ENCODE measurements around the gene ROM1.
A peak's percentile ranks its signal among the peaks of the same experiment; 100 is the strongest.
"Not testable (repeated sequence)": the region's sequence is repeated elsewhere in the genome, so short reads cannot be mapped to it uniquely, and the experiment has no call there.

The ROM1 gene

DNA sequence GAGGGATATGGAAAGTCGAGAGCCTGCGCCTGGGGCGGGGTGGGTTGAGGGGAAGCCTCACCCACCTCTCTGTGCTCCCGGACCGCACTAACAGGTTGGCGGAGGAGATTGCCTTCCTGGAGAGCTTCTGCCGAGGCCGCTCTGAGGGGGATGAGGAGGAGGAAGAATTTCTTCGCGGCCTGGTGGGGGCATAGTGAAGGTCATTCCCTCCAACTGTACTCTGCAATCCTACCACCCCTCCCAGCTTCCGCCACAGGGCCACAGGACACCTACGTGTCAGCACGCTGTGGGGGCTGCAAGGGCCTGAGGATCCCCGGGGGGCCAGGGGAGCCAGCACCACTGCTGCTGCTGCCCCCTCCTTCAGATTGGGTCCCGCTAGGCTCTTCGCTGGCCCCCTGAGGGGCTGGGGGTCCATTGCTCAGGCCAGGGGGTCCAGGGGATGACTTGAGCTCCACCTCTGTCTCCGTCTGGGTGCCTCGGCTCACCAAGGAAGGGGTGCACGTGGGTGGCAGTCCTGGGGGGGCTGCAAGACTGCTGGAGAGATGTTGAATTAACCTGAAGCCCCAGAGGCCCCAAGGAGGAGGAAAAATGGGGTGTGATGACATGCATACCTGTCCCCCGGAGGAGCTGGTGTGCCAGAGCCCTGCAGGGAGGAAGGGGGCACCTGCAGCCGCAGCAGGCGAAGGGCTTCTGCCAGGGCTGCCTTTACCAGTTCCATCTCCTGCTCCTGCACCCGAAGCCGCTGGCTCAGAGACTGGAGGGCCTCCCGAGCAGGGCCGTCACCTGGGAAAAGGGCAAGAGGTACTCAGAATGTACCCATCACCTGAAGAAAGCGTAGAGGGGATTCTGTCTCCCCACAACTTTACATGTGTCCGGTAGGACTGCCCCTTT, 2.0 kb upstream of the ROM1 start:
- DNase-seq = no peak

DNA sequence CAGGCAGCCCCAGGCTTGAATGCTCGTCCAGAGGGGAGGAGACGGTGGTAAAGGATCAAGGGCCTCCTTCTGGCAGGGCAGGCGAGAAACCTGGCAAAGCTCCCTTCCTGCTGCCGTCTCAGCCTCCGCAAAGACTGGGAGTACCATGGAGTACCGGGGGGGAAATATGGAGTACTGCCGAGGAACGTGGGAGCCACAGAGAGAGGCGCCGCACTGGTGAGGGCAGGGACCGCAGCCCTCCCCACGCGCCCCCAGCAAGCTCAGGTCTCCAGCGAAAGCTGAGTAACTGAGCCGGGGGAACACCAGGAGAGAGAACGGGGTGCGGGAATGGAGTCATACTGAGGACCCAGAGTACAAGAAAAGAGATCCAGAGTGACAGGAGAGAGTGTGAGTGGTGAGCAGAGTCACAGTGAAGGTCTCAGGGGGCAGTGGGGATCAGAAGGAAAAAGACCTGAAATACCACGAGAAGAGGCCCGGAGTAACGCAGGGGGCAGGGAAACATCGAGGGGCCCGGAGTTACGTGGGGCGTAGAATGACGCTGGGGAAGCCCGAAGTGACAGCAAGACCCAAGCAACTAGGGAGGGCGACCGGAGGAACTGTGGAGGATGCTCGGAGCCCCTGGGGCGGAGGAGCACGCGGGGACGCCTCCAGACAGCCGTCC, 1.2 kb upstream of the ROM1 start:
- peak; percentile 83 for DNase-seq

DNA sequence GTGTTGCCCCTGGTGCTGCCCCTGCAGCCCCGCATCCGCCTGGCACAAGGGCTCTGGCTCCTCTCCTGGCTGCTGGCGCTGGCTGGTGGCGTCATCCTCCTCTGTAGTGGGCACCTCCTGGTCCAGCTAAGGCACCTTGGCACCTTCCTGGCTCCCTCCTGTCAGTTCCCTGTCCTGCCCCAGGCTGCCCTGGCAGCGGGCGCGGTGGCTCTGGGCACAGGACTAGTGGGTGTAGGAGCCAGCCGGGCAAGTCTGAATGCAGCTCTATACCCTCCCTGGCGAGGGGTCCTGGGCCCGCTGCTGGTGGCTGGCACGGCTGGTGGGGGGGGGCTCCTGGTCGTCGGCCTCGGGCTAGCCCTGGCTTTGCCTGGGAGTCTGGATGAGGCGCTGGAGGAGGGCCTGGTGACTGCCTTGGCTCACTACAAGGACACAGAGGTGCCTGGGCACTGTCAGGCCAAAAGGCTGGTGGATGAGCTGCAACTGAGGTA, 278 bp downstream of the ROM1 start:
- no peak for DNase-seq

DNA sequence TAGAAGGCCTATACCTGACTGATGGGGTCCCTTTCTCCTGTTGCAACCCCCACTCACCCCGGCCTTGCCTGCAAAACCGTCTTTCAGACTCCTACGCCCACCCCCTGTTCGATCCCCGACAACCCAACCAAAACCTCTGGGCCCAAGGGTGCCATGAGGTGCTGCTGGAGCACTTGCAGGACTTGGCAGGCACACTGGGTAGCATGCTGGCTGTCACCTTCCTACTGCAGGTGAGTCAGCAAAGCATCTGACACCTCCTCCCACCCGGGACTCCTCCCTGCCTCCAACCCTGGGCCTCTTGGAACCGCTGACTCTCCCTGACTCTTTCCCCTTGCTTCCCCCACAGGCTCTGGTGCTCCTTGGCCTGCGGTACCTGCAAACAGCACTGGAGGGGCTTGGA, 1.2 kb downstream of the ROM1 start:
- no peak for DNase-seq

DNA sequence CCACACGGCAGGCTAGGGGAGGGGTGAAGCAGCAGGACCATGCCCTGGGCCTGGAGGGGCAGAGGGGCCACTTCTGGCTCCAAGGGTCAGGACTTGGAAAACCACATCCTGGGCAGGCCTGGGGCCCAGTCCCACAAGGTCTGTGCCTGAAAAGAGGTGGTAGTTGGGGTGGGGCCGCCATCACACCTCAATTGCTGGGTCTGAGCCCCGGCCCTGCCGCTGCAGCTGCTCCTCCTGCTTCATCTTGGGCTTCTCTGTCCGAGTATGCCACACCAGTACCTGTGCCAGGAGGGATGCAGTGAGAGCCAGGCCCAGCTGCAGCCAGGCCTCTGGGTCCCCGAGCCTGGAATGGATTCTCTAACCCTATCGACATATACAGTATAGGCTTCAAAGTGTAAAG, 2.5 kb downstream of the ROM1 start:
- no peak for DNase-seq

DNA sequence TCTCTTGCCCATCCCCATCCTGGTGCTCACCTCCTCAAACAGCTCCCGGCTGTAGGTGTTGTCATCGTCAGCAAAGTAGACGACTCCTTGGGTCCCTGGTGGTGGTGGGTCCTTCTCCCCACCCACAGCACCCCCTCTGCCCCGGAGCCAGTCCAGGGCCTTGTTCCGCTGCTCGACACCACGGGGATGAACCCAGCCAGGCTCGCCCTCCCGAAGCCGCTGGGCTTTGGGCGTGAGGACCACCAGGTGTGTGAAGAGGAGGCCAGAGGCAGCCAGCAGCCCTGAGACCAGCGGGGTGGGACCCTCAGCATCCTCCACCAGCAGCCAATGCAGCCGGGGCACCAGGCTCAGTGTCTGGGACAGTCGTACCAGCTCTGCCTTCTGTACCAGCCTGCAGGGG, 3.9 kb downstream of the ROM1 start:
- DNase-seq = not testable (repeated sequence)

DNA sequence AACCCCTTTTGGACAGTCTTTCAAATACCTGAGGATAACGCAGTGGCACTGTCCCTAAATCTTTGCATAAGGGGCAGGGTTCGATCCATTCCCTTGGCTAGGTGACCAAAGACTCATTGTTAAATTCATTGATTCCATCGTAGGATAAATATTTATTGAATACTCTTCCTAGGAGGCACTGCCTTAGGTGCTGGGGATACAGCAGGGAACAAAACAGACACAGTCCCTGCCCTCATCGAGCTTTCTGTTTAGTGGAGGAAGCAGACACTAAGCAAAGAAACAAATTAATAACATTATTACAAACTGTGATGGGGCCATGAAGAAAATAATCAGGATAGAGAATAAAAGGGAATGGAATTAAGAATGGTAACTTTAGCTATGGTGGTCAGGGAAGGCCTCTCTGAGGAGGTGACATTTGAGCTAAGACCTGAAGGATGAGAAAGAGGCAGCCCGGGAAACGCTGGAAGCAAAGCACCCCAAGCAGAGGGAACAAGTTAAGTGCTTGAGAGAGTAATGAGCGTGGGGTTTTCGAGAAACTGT, 8.0 kb downstream of the ROM1 start:
- DNase-seq = no peak

DNA sequence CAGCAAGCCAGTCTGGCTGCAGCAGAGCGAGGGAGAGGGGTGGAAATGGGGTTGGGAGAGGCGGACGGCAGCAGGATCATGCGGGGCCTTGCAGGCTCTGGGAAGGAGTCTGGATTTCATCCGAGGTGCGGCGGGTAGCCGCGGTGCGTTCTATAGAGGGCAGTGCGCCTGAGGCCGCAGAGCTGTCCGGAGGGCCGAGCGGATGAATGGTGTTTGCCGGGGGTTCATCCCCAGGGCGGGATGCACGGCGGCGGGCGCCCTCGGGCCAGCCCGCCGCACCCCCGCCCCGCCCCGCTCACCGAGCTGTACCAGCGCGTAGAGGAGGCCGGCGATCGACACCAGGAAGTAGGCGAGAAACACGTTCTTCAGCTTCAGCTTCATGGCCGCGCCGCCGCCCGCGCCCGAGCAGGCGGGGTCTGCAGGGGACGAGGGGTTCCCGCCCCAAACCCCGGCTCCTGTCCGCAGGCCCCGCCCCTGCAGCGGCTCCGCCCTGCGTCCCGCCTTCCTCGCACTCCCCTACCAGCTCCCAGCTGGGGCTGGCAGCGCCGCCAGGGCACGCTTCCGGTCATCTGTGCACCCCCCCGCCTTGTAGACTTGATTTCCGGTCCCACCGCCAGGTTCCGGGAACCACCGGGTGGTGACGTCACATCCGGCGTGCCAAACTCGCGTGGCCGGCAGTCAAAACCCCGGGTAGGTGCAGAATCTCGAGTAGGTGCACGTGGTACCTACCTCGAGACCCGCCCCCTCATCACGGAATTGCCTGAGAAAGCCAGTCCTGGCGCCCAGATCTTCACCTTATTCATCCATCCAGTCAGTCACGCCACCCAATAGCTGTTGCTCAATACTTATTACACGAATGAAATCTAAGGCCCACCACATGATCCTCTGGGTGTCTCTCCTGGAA, 8.8 kb downstream of the ROM1 start, which contains the start of gene B3GAT3:
Gene B3GAT3, minus strand, starts transcription at position 420 of the 904 bp plus-strand sequence. Its CDS starts 39 bp downstream, at position 381.
- peak; percentile 98 for DNase-seq

DNA sequence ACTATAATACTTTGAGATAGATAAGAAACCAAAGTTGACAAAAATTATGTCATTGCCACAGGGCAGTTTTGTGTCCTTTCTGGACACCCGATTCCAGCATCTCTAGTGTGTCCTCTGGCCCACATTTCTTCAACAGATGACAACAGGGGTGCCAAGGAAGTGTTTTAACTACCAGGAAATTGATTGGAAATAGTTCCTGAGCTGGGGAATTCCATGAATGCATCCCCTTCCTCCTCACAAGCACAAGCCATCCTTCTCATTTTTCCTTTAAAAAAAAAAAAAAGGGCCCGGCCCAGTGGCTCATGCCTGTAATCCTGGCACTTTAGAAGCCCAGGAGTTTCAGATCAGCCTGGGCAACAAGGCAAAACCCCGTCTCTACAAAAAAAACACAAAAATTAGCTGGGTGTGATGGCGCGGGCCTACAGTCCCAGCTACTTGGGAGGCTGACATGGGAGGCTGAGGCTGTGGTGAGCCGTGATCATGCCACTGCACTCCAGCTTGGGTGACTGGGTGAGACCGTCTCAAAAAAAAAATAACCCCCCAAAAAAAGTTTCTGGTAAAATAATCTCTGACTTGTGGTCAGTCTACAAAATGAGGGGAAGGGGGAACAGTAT, 9.5 kb downstream of the ROM1 start:
- no peak for DNase-seq

DNA sequence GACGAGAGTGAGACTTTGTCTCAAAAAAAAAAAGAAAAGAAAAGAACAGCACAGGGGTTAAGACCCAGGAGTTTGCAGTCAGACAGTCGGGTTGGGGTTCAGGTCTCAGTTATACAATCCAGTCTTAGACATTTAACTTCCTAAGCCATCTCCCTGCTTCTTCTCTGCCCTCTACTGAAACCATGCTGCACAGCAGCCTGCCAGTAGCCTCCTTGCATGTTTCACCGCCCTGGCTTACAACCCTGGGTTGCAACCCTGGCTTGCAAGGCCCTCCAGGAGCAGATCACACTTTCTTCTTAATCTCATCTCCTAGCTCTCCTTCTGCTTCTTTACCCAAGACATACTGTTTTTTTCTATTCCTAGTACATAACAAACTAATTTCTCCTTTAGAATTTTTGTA, 14.7 kb downstream of the ROM1 start:
- no peak for DNase-seq

DNA sequence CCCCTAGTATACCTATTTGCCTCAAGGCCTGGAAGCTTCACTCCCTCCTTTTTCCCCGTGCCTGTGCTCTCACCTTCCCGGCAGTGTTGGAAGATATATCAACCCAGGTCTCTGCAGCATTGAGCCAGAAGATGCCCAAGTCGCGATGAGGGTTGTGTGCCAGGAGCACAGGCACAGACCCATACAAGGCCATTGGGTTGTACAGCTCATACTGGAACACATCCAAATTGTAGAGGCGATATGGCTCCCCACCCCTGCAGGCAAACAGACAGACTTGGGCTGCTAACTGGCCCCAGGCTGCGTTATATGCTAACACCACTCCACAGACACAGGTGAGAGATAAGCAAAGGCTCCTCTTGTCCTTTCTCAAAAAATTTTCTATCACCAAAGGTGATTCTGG, 19.4 kb downstream of the ROM1 start:
- DNase-seq = no peak

DNA sequence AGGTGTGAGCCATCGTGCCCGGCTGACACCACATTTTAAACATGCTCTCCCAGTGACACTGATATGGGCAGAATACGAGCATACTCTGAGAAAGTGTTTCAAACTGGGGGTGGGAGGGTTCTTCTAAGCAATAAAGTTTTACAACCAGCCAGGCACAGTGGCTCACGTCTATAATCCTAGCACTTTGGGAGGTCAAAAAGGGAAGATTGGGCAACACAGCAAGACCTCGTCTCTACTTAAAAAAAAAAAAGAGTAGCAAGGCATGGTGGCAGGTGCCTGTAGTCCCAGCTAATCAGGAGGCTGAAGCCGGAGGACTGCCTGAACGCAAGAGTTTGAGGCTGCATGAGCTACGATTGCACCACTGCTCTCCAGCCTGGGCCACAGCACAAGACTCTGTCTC, 31.2 kb downstream of the ROM1 start:
- no peak for DNase-seq

DNA sequence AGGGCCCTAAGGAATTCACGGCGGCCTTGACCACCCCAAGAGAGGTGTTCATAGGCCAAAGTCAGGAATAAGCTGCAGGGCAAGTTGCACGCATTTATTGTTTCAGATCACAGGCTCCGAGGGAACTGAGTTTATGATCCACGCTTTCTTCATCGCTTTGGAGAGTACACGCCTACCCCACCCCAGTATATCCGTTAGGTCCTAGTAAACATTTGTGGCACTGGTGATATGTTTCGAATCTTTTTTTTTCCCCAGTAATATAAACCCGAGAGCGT, 32.6 kb downstream of the ROM1 start:
- DNase-seq = no peak

DNA sequence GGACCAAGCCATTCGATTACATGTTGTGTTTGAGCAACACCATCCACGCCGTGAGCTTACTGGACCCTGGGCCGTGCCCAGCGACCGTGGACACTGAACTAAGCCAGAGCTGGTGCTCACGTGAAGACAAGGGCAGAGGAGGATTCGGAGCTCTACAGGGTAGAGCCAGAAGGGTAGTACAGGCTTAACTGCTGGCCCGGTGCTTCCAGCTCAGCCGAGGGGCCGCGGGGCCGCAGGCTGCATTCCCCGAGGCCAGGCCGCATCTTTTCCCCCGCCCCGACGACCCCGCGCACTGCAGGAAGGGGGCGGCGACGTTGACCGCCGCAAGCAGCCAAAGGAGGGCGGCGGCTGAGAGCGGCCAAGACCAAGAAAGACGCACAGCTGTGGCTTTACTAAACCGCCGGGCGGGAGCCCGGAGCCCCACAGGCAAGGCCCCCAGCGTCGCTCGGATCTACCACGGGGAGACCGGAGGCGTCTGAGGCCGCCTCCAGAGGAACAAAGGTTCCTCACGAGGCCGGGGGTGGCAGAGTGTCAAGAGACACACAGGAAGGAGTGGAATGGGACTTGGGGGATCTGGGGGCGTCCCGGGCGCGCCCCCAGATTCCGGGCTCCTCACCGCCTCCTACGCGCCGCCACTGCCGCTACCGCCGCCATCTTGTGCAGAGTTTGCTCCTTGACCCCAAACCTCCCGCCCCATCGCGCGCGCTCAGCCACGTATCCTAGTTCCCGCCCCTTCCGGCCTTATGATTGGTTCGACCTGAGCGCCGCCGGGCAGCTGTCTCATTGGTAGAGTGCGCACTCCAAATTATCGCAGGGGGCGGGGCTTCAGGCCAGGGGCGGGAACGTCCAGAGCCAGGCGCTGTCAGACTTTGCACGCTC, 33.1 kb downstream of the ROM1 start, which contains the start of gene GANAB:
Gene GANAB, minus strand, starts transcription at position 668 of the 879 bp plus-strand sequence. Its CDS starts 14 bp downstream, at position 654.
- DNase-seq = peak; percentile 99

DNA sequence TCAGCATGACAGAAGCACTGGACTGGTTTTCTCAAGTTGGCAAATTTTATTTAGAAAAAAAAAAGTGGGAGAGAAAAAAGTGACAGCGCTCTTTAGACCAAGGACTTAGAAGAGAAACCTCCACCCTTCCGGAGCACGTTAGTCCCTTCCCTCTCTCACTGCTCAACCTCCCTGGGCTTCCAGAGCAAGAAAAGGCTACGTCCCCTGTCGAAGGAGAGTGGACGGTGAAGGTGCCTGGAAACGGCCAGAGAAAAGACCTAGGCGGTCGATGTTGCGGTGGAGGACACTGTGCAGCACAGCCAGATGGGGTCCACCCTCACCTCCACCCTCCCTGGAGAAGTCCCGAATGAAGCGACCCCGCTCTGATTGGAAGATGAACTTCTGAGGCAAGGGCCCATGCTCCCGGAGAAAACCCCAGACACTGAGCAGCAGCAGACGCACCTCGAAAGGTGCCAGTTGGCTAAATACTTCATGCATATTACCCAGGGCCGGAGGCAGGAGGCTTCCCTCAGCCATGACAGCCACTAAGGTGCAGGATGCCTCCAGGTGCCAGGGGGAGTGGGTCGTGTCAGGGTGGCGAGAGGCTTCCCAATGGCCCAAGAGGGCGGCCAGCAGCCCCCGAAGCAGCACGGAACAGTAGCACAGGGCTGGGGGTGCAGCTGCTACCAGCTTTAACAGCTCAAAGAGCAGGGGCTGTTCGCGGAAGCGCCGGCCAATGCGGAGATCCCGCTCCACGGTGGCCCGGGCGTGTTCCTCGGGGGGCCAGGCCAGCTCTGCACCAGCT, 34.0 kb downstream of the ROM1 start:
- no peak for DNase-seq

DNA sequence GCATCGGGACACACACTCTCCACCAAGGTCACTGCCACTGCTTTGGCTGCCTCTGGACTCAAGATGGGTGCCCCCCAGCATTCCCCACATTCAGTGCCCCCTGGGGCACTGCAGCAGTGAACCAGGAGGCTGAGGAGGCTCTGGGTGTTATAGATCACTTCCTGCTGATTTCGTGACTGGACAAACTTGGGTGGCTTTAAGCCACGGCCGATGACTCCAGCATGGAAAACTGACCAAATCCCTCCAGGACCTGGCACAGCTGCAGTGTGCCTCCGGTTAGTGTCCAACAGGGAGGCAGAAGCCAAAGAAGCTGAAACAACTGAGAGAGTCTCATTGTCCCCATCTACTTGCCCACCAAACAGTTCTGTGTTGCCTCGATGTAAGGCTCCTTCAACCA, 34.5 kb downstream of the ROM1 start:
- DNase-seq = no peak

DNA sequence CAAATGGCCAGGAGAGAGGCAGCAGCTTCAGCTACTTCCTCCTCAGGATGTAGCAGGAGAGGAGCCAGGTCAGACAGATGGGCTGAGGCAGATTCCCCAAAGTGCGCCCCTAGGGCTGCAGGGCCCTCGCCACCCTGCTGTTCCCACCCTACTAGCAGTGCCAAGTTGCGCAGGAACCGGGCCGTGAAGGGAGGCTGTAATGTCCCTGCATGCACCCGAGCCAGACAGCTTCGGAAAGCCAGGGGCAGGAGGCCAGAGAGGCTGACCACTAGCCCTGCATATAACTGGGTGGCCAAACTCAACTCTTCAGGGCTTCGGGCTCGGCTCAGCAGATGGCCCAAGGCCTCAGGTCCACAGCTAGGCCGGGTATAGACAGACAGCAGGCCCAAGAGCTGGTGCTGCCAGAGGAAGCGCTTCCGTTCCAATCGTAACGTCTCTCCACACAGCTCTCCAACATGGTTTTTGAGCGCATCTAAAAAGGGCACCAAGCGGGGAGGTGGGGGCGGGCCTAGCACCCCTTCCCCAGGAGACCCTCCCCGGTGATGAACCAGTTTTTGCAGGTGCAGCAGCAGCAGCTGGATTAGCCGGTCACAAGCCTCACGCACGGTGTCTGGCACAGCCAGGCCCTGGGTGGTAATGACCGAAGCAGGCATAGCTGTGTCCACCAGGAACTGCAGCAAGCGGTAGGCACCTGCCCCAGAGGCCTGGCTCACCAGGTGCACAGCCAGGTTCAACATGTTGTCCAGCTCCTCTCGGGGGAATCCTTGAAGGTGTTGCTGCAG, 35.3 kb downstream of the ROM1 start:
- DNase-seq = no peak

DNA sequence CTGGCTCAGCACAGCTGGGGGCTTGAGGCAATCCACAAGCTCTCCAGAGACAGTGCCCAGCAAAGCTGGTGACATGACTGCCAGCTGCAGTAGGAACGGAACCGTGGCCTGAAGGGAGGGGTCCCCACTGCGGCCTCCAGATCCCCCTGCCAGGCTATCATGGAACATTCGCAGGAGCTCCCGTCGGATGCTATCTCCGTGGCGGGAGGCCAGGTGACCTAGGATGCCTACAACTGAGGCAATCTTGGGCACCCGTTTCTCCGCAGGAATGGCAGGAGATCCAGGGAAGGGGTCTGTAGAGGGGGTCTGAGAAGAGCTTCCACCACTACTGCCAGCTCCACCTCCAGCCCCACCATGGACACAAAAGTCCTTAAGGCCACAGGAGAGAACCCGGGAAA, 35.9 kb downstream of the ROM1 start:
- no peak for DNase-seq

DNA sequence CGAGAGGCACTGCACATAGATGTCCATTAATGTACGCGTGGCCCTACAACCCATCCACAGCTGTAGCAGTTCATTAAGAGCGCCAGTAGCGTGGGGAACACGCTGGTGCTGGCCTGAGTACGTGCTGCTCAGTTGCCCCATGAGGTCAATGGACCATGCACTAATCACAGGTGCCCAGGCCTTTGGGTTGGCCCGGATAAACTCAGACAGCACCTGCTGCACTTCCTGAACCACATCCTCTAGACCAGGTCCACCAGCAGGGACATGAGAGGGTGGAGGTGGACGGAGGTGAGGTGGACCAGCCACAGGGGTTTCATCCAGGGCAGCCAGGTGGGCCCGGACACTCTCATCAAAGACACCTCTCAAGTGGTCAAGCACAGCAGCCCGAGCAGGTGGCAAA, 36.4 kb downstream of the ROM1 start:
- DNase-seq = no peak

DNA sequence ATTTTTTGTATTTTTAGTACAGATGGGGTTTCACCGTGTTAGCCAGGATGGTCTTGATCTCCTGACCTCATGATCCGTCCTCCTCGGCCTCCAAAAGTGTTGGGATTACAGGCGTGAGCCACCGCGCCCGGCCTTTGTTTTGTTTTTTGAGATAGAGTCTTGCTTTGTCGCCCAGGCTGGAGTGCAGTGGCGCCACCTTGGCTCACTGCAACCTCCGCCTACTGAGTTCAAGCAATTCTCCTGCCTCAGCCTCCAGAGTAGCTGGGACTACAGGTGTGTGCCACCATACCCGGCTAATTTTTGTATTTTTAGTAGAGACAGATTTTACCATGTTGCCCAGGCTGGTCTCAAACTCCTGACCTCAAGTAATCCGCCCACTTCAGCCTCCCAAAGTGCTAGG, 37.2 kb downstream of the ROM1 start:
- DNase-seq = not testable (repeated sequence)

All from right hindlimb (tissue), 1 donor.